Suprapubic skin (tissue), 3 donors: Measurements from ENCODE around the gene ARHGAP31.

ENCODE experiments used
- CTCF ChIP-seq, 2 donors: fragments of 200-600 bp in 1 of 2; fragments of 450-650 bp in 1 of 2; sonication (generic) in 1 of 2; IDR thresholded peaks; one replicate each; pipeline ENCODE4 v1.5.1; 2016 to 2019; ENCODE audit warnings: antibody characterized with exemption in 2 of 2, mild to moderate bottlenecking in 1 of 2, moderate library complexity in 1 of 2
- EP300 ChIP-seq: sonication (generic); formaldehyde crosslinking; IDR thresholded peaks from one replicate; pipeline ENCODE4 v1.6.1; 2017; ENCODE audit warnings: antibody characterized with exemption
- POLR2A ChIP-seq, 2 donors: fragments of 450-650 bp; IDR thresholded peaks; one replicate each; pipeline ENCODE4 v1.6.1; 2017; ENCODE audit warnings: antibody characterized with exemption in 2 of 2, mild to moderate bottlenecking in 2 of 2, moderate library complexity in 2 of 2

GRCh38 chr3:119291062-119291700 is 3.0 kb upstream of the ARHGAP31 start:
- TF ChIP-seq CTCF (IDR thresholded peaks at IDR 0.05) (no peak), POLR2A (IDR thresholded peaks at IDR 0.05) (no peak), EP300 (no peak)
